HG03025 (cell line): Measurements from ENCODE around the gene MALAT1.
"Not testable (repeated sequence)": the region's sequence is repeated elsewhere in the genome, so short reads cannot be mapped to it uniquely, and the experiment has no call there.

ENCODE experiments used
- ATAC-seq: cut with Tn5 transposase; IDR thresholded peaks from one replicate; pipeline ENCODE4 v1.9.1; 2021; ENCODE audit warnings: mild to moderate bottlenecking, moderate library complexity; ENCODE audit not compliant: unreplicated experiment, low FRiP score

Gene MALAT1

GRCh38 chr11:65516135-65516968 is 17.5 kb downstream of the MALAT1 start:
- ATAC-seq, result no peak

GRCh38 chr11:65518941-65519549 is 20.2 kb downstream of the MALAT1 start:
- not testable (repeated sequence) for ATAC-seq

GRCh38 chr11:65521777-65522521 is 23.1 kb downstream of the MALAT1 start:
- ATAC-seq, result not testable (repeated sequence)

- not testable (repeated sequence) for ATAC-seq
These were observed 24.1 kb downstream of the MALAT1 start for GRCh38 chr11:65522718-65523630.

- ATAC-seq, result not testable (repeated sequence)
These were observed 24.8 kb downstream of the MALAT1 start for GRCh38 chr11:65523631-65523968.

- no peak for ATAC-seq
These were observed 25.3 kb downstream of the MALAT1 start for GRCh38 chr11:65524014-65524740.

GRCh38 chr11:65524741-65525545 is 26.1 kb downstream of the MALAT1 start, which contains the start of gene SCYL1:
Gene SCYL1 (plus strand): TSS chr11:65525083. CDS start chr11:65525154, 71 bp downstream.
- ATAC-seq, result no peak

GRCh38 chr11:65525546-65526480 is 27.0 kb downstream of the MALAT1 start:
- ATAC-seq, result no peak

- no peak for ATAC-seq
These were observed 27.9 kb downstream of the MALAT1 start for GRCh38 chr11:65526744-65527143.

- ATAC-seq, result no peak
These were observed 30.0 kb downstream of the MALAT1 start for GRCh38 chr11:65528819-65529350.

- no peak for ATAC-seq
These were observed 30.8 kb downstream of the MALAT1 start for GRCh38 chr11:65529475-65530156.

GRCh38 chr11:65530157-65530496 is 31.3 kb downstream of the MALAT1 start:
- no peak for ATAC-seq

GRCh38 chr11:65532388-65533064 is 33.7 kb downstream of the MALAT1 start:
- ATAC-seq, result no peak

GRCh38 chr11:65535102-65535501 is 36.3 kb downstream of the MALAT1 start:
- no peak for ATAC-seq

- ATAC-seq, result no peak
These were observed 37.8 kb downstream of the MALAT1 start for GRCh38 chr11:65536412-65537295.

- no peak for ATAC-seq
These were observed 38.4 kb downstream of the MALAT1 start for GRCh38 chr11:65537296-65537597.
